ENCODE measurements around the gene ALKAL2. TPM values are rescaled to one million over a fixed set of nuclear protein-coding genes. Genes with fewer than 3 reads are reported as not detected.

ALKAL2 gene
- total RNA-seq, 1 donor from 2014 or later, result 6.7 TPM

- Histone ChIP-seq H3K4me3 (peak overlapping the region; percentile 64), H3K27ac (peak overlapping the region; percentile 74), H3K36me3 (peaks cover 8% of the 10 kb centered on the region), H3K27me3 (ENCODE audit: low read depth) (peaks cover 19% of the 10 kb centered on the region), H3K4me1 (peaks cover 30% of the 10 kb centered on the region), H3K9me3 (no peaks in the 10 kb centered on the region)
- intact Hi-C loops (cut with DNase I), result no loop called here
- ATAC-seq (peak; percentile 21 to 32), DNase-seq (no peak)
- TF ChIP-seq CTCF (IDR thresholded peaks at IDR 0.05), result no peak
These were observed 969 bp upstream of the ALKAL2 start for GRCh38 chr2:288758-289361.

GRCh38 chr2:287471-287885 lies 413 bp downstream of the ALKAL2 start:
- intact Hi-C loops (cut with DNase I), result no loop called here
- ATAC-seq (peak; percentile 71 to 77), DNase-seq (peak; percentile 55)
- Histone ChIP-seq H3K27ac (peak overlapping the region; percentile 69), H3K36me3 (peaks cover 18% of the 10 kb centered on the region), H3K27me3 (ENCODE audit: low read depth) (peaks cover 19% of the 10 kb centered on the region), H3K9me3 (no peaks in the 10 kb centered on the region), H3K4me1 (peaks cover 30% of the 10 kb centered on the region), H3K4me3 (peak overlapping the region; percentile 60)
- no peak for TF ChIP-seq CTCF (IDR thresholded peaks at IDR 0.05)

GRCh38 chr2:286774-287392 lies 1.0 kb downstream of the ALKAL2 start:
- intact Hi-C loops (cut with DNase I), result no loop called here
- ATAC-seq (peak in 1 of 2 donors; percentile 25), DNase-seq (no peak)
- TF ChIP-seq CTCF (IDR thresholded peaks at IDR 0.05), result no peak
- Histone ChIP-seq H3K27me3 (ENCODE audit: low read depth) (peaks cover 19% of the 10 kb centered on the region), H3K27ac (peak overlapping the region; percentile 69), H3K4me1 (peaks cover 30% of the 10 kb centered on the region), H3K4me3 (peak overlapping the region; percentile 60), H3K9me3 (no peaks in the 10 kb centered on the region), H3K36me3 (peaks cover 24% of the 10 kb centered on the region)

GRCh38 chr2:286035-286434 lies 1.9 kb downstream of the ALKAL2 start:
- no peak for ATAC-seq
- peaks cover 33% of the 10 kb centered on the region for H3K36me3 ChIP-seq
- H3K4me3 ChIP-seq, result no peak overlapping the region
- H3K9me3 ChIP-seq, result no peaks in the 10 kb centered on the region
- DNase-seq, result no peak
- H3K27ac ChIP-seq, result no peak overlapping the region
- H3K27me3 ChIP-seq (ENCODE audit: low read depth), result peaks cover 19% of the 10 kb centered on the region
- intact Hi-C loops (cut with DNase I), result no loop called here
- H3K4me1 ChIP-seq, result peaks cover 30% of the 10 kb centered on the region
- TF ChIP-seq CTCF (IDR thresholded peaks at IDR 0.05), result no peak

GRCh38 chr2:285531-285930 lies 2.4 kb downstream of the ALKAL2 start:
- H3K9me3 ChIP-seq, result no peaks in the 10 kb centered on the region
- DNase-seq (no peak), ATAC-seq (no peak)
- no peak for TF ChIP-seq CTCF (IDR thresholded peaks at IDR 0.05)
- peaks cover 19% of the 10 kb centered on the region for H3K27me3 ChIP-seq (ENCODE audit: low read depth)
- intact Hi-C loops (cut with DNase I), result no loop called here
- H3K36me3 ChIP-seq, result peaks cover 38% of the 10 kb centered on the region
- H3K4me3 ChIP-seq, result no peak overlapping the region
- H3K4me1 ChIP-seq, result peaks cover 30% of the 10 kb centered on the region
- no peak overlapping the region for H3K27ac ChIP-seq

Data from lower lobe of right lung (tissue), 2 donors.